ENCODE measurements around the gene TNIP2. TPM values are rescaled to one million over a fixed set of nuclear protein-coding genes. Genes with fewer than 3 reads are reported as not detected.
A peak's percentile ranks its signal among the peaks of the same experiment; 100 is the strongest.
"Not testable (repeated sequence)": the region's sequence is repeated elsewhere in the genome, so short reads cannot be mapped to it uniquely, and the experiment has no call there.

The TNIP2 gene
- polyA plus RNA-seq, 1 donor from 2014 or later = 54.5 TPM

DNA sequence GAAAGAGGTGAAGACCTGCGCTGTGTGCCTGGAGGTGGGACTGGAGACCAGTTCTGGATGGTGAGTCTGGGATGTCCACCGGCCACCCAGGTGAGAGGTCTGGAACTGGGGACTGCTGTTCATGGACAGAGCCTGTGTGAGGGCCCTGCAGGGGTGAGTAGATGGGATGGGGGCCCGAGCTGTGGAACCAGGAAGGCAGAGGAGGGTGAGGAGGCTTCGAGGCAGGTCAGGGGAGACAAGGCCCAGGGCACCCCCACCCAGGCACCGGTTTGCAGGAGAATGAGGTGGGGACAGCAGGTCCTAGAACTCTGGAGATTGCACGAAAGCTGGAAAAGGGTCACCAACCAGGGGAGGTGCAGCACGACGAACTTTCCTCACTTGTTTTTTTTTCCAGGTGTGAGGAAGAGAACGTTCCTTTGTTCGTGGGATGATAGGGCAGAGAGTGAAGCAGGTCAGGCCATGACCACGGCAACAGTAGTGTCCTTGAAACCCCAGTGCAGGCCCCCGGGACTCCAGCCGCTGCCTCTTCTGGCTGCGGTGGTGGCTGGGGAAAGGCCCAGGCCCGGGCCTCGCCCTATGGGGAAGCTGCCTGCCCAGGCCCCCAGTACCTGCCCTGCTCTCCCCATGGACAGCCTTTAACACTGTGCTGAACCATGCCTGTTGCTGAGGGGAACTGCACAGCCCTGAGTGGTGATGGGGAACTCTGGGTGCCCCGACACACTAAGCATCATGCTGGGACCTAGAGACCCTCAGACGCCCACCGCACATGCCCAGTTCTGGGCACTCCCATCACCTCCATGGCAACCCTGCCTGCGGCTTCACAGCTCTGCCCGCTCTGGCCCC, 22.9 kb downstream of the TNIP2 start:
- H3K4me3 Mint-ChIP-seq = peak overlapping the region in 1 of 4 donors; percentile 68
- H3K27me3 Mint-ChIP-seq = no peaks in the 10 kb centered on the region
- peaks cover 0 to 5% (median 0%) of the 10 kb centered on the region in 3 donors for H3K9me3 Mint-ChIP-seq
- peaks cover 8 to 10% (median 10%) of the 10 kb centered on the region in 3 donors for H3K4me1 Mint-ChIP-seq
- H3K36me3 Mint-ChIP-seq = peaks cover 15% of the 10 kb centered on the region
- peak overlapping the region in 1 of 3 donors; percentile 23 for H3K27ac Mint-ChIP-seq

DNA sequence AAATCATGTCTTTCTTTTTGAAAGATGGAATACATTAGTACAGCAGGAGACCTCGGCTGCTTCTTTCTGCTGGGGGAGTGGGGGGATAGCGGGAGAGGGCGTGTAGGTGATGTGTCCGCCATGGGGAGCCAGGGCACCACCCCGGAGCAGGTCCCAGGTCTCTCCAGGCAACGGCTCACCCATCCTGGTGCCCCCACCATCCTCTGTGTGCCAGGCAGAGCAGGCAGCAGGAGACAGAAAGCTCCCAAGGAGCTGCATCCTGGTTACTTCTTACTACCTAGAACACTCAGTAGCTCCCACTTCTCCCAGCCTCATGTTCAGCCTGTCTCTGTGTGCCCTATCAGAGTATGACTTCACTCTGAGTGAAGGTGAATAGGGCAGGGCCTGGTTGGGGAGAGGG, 23.6 kb downstream of the TNIP2 start:
- peaks cover 15% of the 10 kb centered on the region for H3K36me3 Mint-ChIP-seq
- peak overlapping the region in 1 of 3 donors; percentile 23 for H3K27ac Mint-ChIP-seq
- H3K4me1 Mint-ChIP-seq = peaks cover 8 to 11% (median 10%) of the 10 kb centered on the region in 3 donors
- peak overlapping the region in 1 of 4 donors; percentile 68 for H3K4me3 Mint-ChIP-seq
- no peaks in the 10 kb centered on the region for H3K27me3 Mint-ChIP-seq
- H3K9me3 Mint-ChIP-seq = peaks cover 0 to 5% (median 0%) of the 10 kb centered on the region in 3 donors

DNA sequence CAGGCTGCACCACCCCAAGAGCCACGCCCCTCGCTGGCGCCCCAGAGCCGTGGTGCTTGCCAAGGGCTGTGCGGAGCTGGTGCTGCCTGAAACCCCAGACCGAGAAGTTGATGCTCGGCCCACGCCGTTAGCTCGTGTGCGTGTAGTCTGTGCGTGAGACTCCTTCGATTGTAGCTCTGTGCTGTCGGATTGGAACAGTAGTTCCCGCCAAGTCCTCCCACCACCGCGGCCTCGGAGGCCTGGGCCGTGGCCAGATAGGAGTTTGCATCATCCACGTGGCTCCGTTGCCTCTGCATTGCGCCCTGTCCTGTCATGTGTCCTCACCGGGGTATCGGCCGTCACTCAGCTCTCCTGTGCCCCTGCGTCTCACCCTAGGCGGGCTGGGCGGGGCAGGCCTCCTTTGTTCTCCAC, 24.2 kb downstream of the TNIP2 start:
- H3K36me3 Mint-ChIP-seq = peaks cover 15% of the 10 kb centered on the region
- peaks cover 8 to 11% (median 10%) of the 10 kb centered on the region in 3 donors for H3K4me1 Mint-ChIP-seq
- H3K27ac Mint-ChIP-seq = no peak overlapping the region
- H3K27me3 Mint-ChIP-seq = no peaks in the 10 kb centered on the region
- H3K9me3 Mint-ChIP-seq = peaks cover 0 to 5% (median 0%) of the 10 kb centered on the region in 3 donors
- H3K4me3 Mint-ChIP-seq = no peak overlapping the region

DNA sequence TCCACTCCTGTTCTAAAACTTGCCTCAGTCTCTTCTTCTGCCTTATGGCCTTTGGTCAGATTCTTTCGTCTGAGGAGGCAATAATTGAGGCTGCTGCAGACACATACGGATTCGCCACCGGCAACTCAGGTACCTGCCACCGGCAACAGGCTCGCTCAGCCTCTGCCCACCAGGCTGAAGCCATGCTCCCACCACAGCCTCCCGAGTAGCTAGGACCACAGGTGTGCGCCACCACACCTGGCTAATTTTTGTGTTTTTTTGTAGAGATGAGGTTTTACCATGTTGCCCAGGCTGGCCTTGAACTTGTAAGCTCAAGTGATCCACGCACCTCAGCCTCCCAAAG, 26.6 kb downstream of the TNIP2 start:
- Mint-ChIP-seq H3K36me3 (peaks cover 15% of the 10 kb centered on the region), H3K4me3 (no peak overlapping the region), H3K4me1 (peaks cover 2 to 8% (median 7%) of the 10 kb centered on the region in 3 donors), H3K9me3 (no peaks in the 10 kb centered on the region), H3K27me3 (no peaks in the 10 kb centered on the region), H3K27ac (no peak overlapping the region)

DNA sequence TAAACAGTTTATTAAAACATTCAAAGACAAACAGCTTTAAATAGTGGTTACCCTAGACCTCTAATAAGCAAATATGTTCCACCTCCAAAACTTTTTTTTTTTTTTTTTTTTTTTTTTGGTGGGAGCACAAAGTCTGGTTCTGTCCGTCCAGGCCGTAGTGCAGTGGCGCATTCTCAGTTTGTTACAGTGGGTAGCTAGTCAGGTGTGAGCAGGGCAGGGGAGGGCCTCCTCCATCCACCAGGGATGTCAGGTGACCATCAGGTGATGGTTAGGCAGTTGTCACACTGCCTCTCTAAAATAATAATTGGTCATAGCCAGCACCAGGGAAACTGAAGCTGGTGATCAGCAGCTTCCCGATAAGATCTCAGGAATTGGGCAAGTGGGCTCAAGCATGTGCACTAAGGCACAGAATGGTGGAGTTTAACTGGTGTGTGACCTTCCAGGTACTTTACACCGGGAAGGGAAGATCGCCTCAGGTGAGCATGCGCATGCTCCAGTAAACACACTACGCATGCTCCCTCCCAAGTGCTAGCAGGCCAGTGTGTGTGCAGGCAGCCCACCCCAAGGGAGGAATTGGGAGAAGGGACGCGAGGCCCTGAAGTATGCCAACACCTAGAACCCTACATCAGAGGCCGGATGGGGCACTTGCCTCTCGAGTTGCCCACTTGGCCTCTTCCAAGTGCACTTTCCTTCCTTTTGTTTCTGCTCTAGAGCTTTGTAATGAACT, 27.2 kb downstream of the TNIP2 start:
- Mint-ChIP-seq H3K27ac (no peak overlapping the region), H3K4me1 (peaks cover 1 to 5% (median 2%) of the 10 kb centered on the region in 3 donors), H3K9me3 (no peaks in the 10 kb centered on the region)

DNA sequence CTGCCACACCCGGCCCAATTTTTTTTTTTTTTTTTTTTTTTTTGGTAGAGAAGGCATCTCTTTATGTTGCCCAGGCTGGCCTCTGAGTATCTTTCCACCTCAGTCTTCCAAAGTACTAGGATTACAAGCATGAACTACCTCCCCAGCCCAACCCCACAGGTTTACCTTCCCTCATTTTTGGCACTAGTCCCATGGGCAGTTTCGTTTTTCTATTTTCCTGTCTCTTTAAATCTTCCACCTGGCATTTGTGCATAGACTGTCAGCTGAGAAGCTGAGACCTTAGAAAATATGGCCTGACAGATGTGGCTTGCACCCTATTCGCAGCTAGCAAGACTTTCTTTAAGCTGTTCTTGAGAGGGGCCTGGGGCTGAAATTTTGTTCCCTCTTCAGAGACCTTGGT, 27.9 kb downstream of the TNIP2 start:
- H3K27me3 Mint-ChIP-seq = no peaks in the 10 kb centered on the region
- H3K4me3 Mint-ChIP-seq = no peak overlapping the region
- H3K36me3 Mint-ChIP-seq = peaks cover 14% of the 10 kb centered on the region
- H3K4me1 Mint-ChIP-seq = peaks cover 1 to 5% (median 2%) of the 10 kb centered on the region in 3 donors
- H3K27ac Mint-ChIP-seq = peak overlapping the region in 1 of 3 donors; percentile 59
- H3K9me3 Mint-ChIP-seq = no peaks in the 10 kb centered on the region

More for the DNA sequence above, 27.2 kb downstream of the TNIP2 start:
- H3K27me3 Mint-ChIP-seq = no peaks in the 10 kb centered on the region
- no peak overlapping the region for H3K4me3 Mint-ChIP-seq
- peaks cover 17% of the 10 kb centered on the region for H3K36me3 Mint-ChIP-seq

DNA sequence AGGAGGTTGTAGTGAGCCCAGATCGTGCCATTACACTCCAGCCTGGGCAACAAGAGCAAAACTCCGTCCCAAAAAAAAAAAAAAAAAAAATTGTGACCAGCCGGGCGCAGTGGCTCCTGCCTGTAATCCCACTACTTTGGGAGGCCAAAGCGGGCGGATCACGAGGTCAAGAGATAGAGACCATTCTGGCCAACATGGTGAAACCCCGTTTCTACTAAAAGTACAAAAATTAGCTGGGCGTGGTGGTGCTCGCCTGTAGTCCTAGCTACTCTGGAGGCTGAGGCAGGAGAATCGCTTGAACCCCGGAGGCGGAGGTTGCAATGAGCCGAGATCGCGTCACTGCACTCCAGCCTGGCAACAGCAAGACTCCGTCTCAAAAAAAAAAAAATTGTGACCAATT, 29.3 kb downstream of the TNIP2 start:
- not testable (repeated sequence) for H3K36me3 Mint-ChIP-seq, H3K4me3 Mint-ChIP-seq, H3K9me3 Mint-ChIP-seq, H3K27me3 Mint-ChIP-seq, H3K4me1 Mint-ChIP-seq, H3K27ac Mint-ChIP-seq

DNA sequence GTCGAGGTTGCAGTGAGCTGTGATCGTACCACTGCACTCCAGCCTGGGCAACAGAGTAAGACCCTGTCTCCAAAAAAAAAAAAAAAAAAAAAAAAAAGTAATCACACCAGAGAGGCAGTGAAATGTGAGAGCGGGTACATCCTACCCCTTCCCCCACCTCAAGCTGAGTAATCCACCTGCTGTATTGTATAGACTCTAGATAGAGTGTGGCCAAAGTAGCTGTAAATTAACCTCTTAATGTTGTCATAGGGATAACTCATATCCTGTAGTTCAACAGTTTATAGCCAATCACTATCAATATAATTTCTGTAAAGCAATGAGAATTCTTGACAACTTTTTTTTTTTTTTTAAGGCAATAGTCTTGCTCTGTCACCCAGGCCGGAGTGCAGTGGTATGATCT, 30.8 kb downstream of the TNIP2 start:
- Mint-ChIP-seq H3K9me3 (no peaks in the 10 kb centered on the region), H3K27ac (no peak overlapping the region), H3K4me1 (peaks cover 0 to 2% (median 1%) of the 10 kb centered on the region in 3 donors), H3K36me3 (peaks cover 5% of the 10 kb centered on the region), H3K27me3 (no peaks in the 10 kb centered on the region), H3K4me3 (no peak overlapping the region)

DNA sequence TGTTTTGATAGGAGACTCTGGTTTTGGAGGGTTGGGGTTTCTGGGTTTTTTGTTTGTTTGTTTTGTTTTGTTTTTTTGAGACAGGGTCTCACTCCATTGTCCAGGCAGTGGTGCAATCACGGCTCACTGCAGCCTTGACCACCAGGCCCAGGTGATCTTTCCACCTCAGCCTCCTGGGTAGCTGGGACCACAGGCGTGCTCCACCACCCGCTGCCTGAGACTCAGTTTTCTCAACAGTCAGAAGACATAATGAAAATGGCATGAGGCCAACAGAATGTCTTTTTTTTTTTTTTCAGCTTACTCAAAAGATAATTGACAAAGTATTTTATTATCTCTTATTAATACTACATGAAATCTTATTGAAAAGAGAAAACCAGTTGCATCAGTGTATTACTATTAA, 32.4 kb downstream of the TNIP2 start:
- peaks cover 2% of the 10 kb centered on the region for H3K36me3 Mint-ChIP-seq
- no peaks in the 10 kb centered on the region for H3K27me3 Mint-ChIP-seq
- no peak overlapping the region for H3K4me3 Mint-ChIP-seq
- peaks cover 0 to 2% (median 1%) of the 10 kb centered on the region in 3 donors for H3K4me1 Mint-ChIP-seq
- H3K27ac Mint-ChIP-seq = no peak overlapping the region
- no peaks in the 10 kb centered on the region for H3K9me3 Mint-ChIP-seq

DNA sequence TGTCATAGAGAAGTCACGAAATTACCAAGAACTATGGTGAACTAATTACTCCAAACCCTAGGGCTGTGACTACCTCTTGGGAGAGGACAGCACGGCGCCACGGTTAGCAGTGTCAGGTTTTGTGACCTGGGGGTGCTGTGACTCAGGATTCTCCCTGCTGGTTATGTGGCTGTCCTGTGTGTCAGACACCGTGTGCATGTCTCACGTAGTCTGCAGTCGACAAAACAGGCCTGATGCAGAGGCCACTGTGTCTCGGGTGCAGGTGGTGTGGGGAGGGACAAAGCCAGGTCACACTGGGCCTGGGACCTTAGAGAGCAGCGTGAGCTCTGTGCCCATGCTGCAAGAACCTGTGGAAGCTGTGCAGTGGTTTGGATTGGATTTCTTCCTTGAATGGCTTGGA, 34.1 kb downstream of the TNIP2 start:
- H3K9me3 Mint-ChIP-seq = no peaks in the 10 kb centered on the region
- H3K4me3 Mint-ChIP-seq = no peak overlapping the region
- H3K36me3 Mint-ChIP-seq = peaks cover 2% of the 10 kb centered on the region
- peaks cover 0 to 1% (median 0%) of the 10 kb centered on the region in 3 donors for H3K4me1 Mint-ChIP-seq
- H3K27ac Mint-ChIP-seq = peak overlapping the region in 1 of 3 donors; percentile 40
- no peaks in the 10 kb centered on the region for H3K27me3 Mint-ChIP-seq

DNA sequence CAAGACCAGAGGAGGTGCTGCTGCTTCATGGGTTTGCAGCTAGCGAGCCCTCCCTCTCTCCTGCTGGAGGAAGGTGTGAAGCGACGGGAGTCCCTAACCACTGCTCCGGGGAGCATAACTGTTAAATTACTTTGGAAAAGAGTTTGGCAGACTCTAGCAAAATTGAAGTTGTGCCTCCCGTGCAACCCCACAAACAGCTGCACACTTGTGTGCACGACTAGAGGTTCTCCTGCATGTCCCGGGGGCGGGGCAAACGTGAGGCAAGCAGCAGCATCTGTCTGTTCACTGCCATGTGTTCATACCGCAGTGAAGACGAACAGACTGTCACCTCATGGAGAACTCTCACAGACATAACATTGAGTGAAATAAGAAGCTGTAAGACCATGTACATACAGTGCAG, 34.5 kb downstream of the TNIP2 start:
- Mint-ChIP-seq H3K4me3 (no peak overlapping the region), H3K36me3 (peaks cover 2% of the 10 kb centered on the region), H3K27me3 (no peaks in the 10 kb centered on the region), H3K27ac (no peak overlapping the region), H3K4me1 (peaks cover 0 to 1% (median 0%) of the 10 kb centered on the region in 3 donors), H3K9me3 (no peaks in the 10 kb centered on the region)

DNA sequence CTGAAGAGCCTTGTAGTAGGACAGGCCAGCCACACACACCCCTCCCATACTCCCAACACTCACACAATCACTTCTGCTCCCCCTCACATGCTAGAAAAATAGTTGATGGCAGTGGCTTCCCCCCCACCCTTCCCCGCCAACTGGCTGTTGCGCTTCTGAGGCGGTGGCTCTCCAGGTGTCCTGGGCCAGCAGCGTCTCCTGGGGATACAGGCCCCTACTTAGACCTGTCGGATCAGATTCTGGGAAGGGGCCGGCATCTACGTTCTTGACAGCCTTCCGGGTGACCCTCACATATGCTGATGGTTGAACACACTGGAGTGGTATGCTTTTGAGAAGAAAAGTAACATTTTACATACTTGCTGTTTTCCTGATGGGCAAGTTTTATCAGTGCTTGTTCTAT, 39.9 kb downstream of the TNIP2 start:
- peaks cover 19 to 20% (median 20%) of the 10 kb centered on the region in 3 donors for H3K4me1 Mint-ChIP-seq
- peaks cover 10% of the 10 kb centered on the region for H3K36me3 Mint-ChIP-seq
- H3K27me3 Mint-ChIP-seq = no peaks in the 10 kb centered on the region
- no peak overlapping the region for H3K27ac Mint-ChIP-seq
- H3K9me3 Mint-ChIP-seq = no peaks in the 10 kb centered on the region
- H3K4me3 Mint-ChIP-seq = no peak overlapping the region

DNA sequence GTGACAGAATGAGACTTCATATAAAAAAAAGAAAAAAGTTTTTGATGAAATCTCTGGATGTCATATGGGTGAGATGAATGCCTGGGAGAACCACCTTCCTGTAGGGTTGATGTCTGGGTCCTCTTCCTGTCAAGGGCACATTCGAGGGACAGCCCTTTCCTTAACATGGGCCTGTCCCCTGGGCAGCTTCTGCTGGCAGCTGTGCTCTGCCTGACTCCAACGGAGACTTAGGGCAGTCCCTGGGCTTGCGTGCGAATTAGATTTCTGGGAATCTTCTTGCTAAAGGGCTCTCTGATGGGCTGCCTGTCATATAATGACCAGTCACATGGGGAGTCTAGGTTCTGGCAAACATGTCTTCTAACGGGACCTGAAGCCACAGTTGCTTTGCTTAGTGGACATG, 40.7 kb downstream of the TNIP2 start:
- Mint-ChIP-seq H3K9me3 (no peaks in the 10 kb centered on the region), H3K4me3 (no peak overlapping the region), H3K27ac (no peak overlapping the region), H3K36me3 (peaks cover 11% of the 10 kb centered on the region), H3K27me3 (no peaks in the 10 kb centered on the region), H3K4me1 (peaks cover 19 to 20% (median 20%) of the 10 kb centered on the region in 3 donors)

DNA sequence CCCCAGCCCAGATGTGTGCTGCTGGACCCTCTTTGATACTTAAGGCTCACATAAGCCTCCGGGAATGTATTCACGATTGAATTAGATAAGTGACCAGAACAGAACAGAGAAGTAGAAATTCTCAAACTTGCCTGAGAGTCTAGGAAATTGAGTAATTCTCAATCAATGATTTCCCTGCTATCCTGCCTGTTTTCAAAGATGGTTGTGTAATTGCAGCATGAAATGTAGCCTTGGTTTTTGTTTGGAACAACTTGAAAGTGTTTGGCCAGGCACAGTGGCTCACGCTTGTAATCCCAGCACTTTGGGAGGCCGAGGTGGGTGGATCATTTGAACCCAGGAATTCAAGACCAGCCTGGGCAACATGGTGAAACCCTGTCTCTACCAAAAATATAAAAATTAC, 41.2 kb downstream of the TNIP2 start:
- Mint-ChIP-seq H3K36me3 (peaks cover 12% of the 10 kb centered on the region), H3K27me3 (no peaks in the 10 kb centered on the region), H3K9me3 (no peaks in the 10 kb centered on the region), H3K4me1 (peaks cover 19 to 20% (median 20%) of the 10 kb centered on the region in 3 donors), H3K27ac (no peak overlapping the region), H3K4me3 (no peak overlapping the region)

DNA sequence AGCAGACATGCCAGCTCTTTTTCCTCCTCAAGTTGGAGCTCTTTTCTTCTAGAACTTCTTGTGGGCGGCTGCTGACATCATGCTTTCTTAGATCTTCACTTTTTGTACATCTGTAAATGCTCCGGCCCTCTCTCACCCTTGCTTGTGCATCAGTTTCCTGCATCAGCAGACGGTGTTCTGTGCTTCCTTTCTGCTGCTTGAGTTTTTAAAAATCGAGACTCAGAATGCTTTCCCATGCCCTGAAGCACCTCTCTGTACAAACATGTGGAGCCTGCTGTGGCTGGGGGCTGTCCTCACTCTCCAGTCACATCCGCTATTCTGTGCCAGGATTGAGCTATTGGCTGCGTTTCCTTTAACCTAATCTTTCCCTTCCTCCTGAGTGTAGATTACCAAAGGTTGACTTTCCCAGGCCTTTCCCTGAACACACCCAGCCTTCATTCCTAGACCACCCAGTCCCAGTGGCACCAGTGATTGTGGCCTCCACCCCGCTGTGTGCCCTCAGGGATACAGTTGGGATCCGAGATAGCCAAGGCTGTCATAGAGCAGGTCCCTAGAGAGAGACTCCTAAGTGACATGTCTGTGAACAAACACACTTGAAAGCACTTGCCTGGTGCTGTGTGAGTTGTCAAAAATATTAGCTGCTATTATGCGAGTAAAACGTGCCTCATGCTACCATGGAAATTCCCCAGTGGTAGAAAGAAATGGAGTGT, 41.9 kb downstream of the TNIP2 start:
- no peaks in the 10 kb centered on the region for H3K27me3 Mint-ChIP-seq
- H3K36me3 Mint-ChIP-seq = peaks cover 15% of the 10 kb centered on the region
- H3K9me3 Mint-ChIP-seq = no peaks in the 10 kb centered on the region
- H3K4me1 Mint-ChIP-seq = peaks cover 19 to 25% (median 22%) of the 10 kb centered on the region in 3 donors
- peak overlapping the region in 1 of 4 donors; percentile 58 for H3K4me3 Mint-ChIP-seq
- peak overlapping the region in 2 of 3 donors; percentile 17 to 76 for H3K27ac Mint-ChIP-seq
